H9 (cell line): Measurements from ENCODE around the gene SMYD1. TPM values are rescaled to one million over a fixed set of nuclear protein-coding genes. Genes with fewer than 3 reads are reported as not detected.

Source experiments
- DNase-seq: peaks from one replicate; pipeline ENCODE4 v3.0.0-alpha.2; 2017
- H2AFZ ChIP-seq: one replicate; pipeline ENCODE4 v1.6.1; 2013; ENCODE audit warnings: mild to moderate bottlenecking, low read length, control low read depth, moderate library complexity
- H2AK5ac ChIP-seq: 2 replicates; pipeline ENCODE4 v1.6.1; 2013; ENCODE audit warnings: low read length, control low read depth, mixed read lengths; ENCODE audit not compliant: insufficient read length
- H2BK120ac ChIP-seq: one replicate; pipeline ENCODE4 v1.6.1; 2013; ENCODE audit warnings: low read depth, mild to moderate bottlenecking, low read length, control low read depth, inconsistent platforms; ENCODE audit not compliant: poor library complexity, severe bottlenecking
- H2BK12ac ChIP-seq: 2 replicates; pipeline ENCODE4 v1.6.1; 2013; ENCODE audit warnings: low read length, control low read depth, mixed read lengths, low read depth; ENCODE audit not compliant: insufficient read length
- H2BK15ac ChIP-seq: 2 replicates; pipeline ENCODE4 v1.6.1; 2013; ENCODE audit warnings: low read depth, low read length, control low read depth
- H2BK20ac ChIP-seq: one replicate; pipeline ENCODE4 v1.6.1; 2013; ENCODE audit warnings: low read depth, mild to moderate bottlenecking, low read length, control low read depth, inconsistent platforms; ENCODE audit not compliant: poor library complexity, severe bottlenecking
- H2BK5ac ChIP-seq: 2 replicates; pipeline ENCODE4 v1.6.1; 2013; ENCODE audit warnings: low read length, control low read depth, mixed read lengths; ENCODE audit not compliant: insufficient read length
- H3K14ac ChIP-seq: 2 replicates; pipeline ENCODE4 v1.6.1; 2013; ENCODE audit warnings: low read length, control low read depth; ENCODE audit not compliant: insufficient read depth
- H3K18ac ChIP-seq: 2 replicates; pipeline ENCODE4 v1.6.1; 2013; ENCODE audit warnings: low read depth, mild to moderate bottlenecking, mixed read lengths, low read length, control low read depth; ENCODE audit not compliant: insufficient read length
- H3K23ac ChIP-seq: 2 replicates; pipeline ENCODE4 v1.6.1; 2013; ENCODE audit warnings: low read length, control low read depth, mixed read lengths, low read depth; ENCODE audit not compliant: insufficient read length
- H3K23me2 ChIP-seq: 2 replicates; pipeline ENCODE4 v1.6.1; 2013; ENCODE audit warnings: low read depth, mild to moderate bottlenecking, mixed read lengths, low read length, control low read depth; ENCODE audit not compliant: insufficient read length, poor library complexity, severe bottlenecking
- H3K27ac ChIP-seq: 2 replicates; pipeline ENCODE4 v1.5.1; 2013; ENCODE audit warnings: low read length, control low read depth, mixed read lengths, low read depth; ENCODE audit not compliant: insufficient read length
- H3K27me3 ChIP-seq: 2 replicates; pipeline ENCODE4 v1.6.1; 2013; ENCODE audit warnings: low read length, control low read depth, inconsistent platforms; ENCODE audit not compliant: insufficient read depth
- H3K4ac ChIP-seq: 2 replicates; pipeline ENCODE4 v1.6.1; 2013; ENCODE audit warnings: low read depth, mild to moderate bottlenecking, control low read depth, inconsistent platforms, low read length, moderate library complexity
- H3K4me1 ChIP-seq: 2 replicates; pipeline ENCODE4 v1.6.1; 2013; ENCODE audit warnings: low read length, control low read depth, inconsistent platforms; ENCODE audit not compliant: insufficient read depth
- H3K4me2 ChIP-seq: 2 replicates; pipeline ENCODE4 v1.6.1; 2013; ENCODE audit warnings: low read length, control low read depth, mixed read lengths; ENCODE audit not compliant: insufficient read length, insufficient read depth
- H3K56ac ChIP-seq: 2 replicates; pipeline ENCODE4 v1.6.1; 2013; ENCODE audit warnings: low read depth, mild to moderate bottlenecking, mixed read lengths, low read length, control low read depth; ENCODE audit not compliant: insufficient read length
- H3K79me1 ChIP-seq: 2 replicates; pipeline ENCODE4 v1.6.1; 2013; ENCODE audit warnings: low read depth, mild to moderate bottlenecking, moderate library complexity, low read length, control low read depth, inconsistent platforms; ENCODE audit not compliant: insufficient read depth, poor library complexity, severe bottlenecking
- H3K79me2 ChIP-seq: 2 replicates; pipeline ENCODE4 v1.6.1; 2013; ENCODE audit warnings: low read length, control low read depth, inconsistent platforms; ENCODE audit not compliant: insufficient read depth
- H3K9ac ChIP-seq: 2 replicates; pipeline ENCODE4 v1.6.1; 2013; ENCODE audit warnings: low read length, control low read depth, mixed read lengths; ENCODE audit not compliant: insufficient read length; ENCODE audit errors: extremely low read depth
- H3K9me3 ChIP-seq: one replicate; pipeline ENCODE4 v1.6.1; 2013; ENCODE audit warnings: low read depth, low read length, inconsistent platforms; ENCODE audit not compliant: control insufficient read depth
- H3T11ph ChIP-seq: one replicate; pipeline ENCODE4 v1.6.1; 2013; ENCODE audit warnings: mild to moderate bottlenecking, low read length, control low read depth, inconsistent platforms
- H4K20me1 ChIP-seq: one replicate; pipeline ENCODE4 v1.6.1; 2013; ENCODE audit not compliant: control insufficient read depth, insufficient read length, insufficient read depth
- H4K5ac ChIP-seq: 2 replicates; pipeline ENCODE4 v1.6.1; 2013; ENCODE audit warnings: low read depth, mild to moderate bottlenecking, mixed read lengths, low read length, control low read depth; ENCODE audit not compliant: insufficient read length
- H4K8ac ChIP-seq: replicated peaks from 2 replicates; pipeline ENCODE4 v1.6.1; 2013; ENCODE audit warnings: low read length, control low read depth, mixed read lengths, low read depth; ENCODE audit not compliant: insufficient read length
- H4K91ac ChIP-seq: 2 replicates; pipeline ENCODE4 v1.6.1; 2013; ENCODE audit warnings: low read depth, mild to moderate bottlenecking, moderate library complexity, mixed read lengths, low read length, control low read depth; ENCODE audit not compliant: insufficient read length
- H3K27ac Mint-ChIP-seq, 3 experiments: 2 replicates in 2 of 3; 3 replicates in 1 of 3; pipeline ENCODE4 v1.8.0; 2020 to 2021; ENCODE audit warnings: mixed read lengths in 3 of 3, mild to moderate bottlenecking in 1 of 3, moderate library complexity in 1 of 3
- H3K27me3 Mint-ChIP-seq: 2 replicates; pipeline ENCODE4 v1.8.0; 2021; ENCODE audit warnings: low read depth, mild to moderate bottlenecking, moderate library complexity, mixed read lengths
- H3K36me3 Mint-ChIP-seq, 3 experiments: 2 replicates in 2 of 3; 3 replicates in 1 of 3; pipeline ENCODE4 v1.8.0; 2020 to 2021; ENCODE audit warnings: low read depth in 3 of 3, mixed read lengths in 3 of 3; ENCODE audit not compliant: insufficient read depth in 1 of 3
- H3K4me1 Mint-ChIP-seq, 2 experiments: 2 replicates each; pipeline ENCODE4 v1.8.0; 2020; ENCODE audit warnings: mixed read lengths in 2 of 2
- H3K4me3 Mint-ChIP-seq, 2 experiments: 2 replicates in 1 of 2; 3 replicates in 1 of 2; pipeline ENCODE4 v1.8.0; 2020 to 2021; ENCODE audit warnings: mild to moderate bottlenecking in 2 of 2, mixed read lengths in 2 of 2, moderate library complexity in 1 of 2
- H3K9me3 Mint-ChIP-seq, 2 experiments: 2 replicates in 1 of 2; 3 replicates in 1 of 2; pipeline ENCODE4 v1.8.0; 2020; ENCODE audit warnings: mild to moderate bottlenecking in 2 of 2, mixed read lengths in 2 of 2, moderate library complexity in 1 of 2
- WGBS: extraction: QIAGEN DNeasy Blood & Tissue Kit; methylation state at CpG from one replicate; pipeline ENCODE4 v1.1.7; 2013; ENCODE audit warnings: missing lambda C conversion rate, low lambda C conversion rate, mixed read lengths; ENCODE audit not compliant: insufficient read length; ENCODE audit errors: extremely low coverage; 5-methylcytosine and 5-hydroxymethylcytosine counted together
- total RNA-seq: library from RNA; stranded (reverse); gene quantifications from 2 replicates; pipeline ENCODE4 v1.2.1, GENCODE V29; 2021
- TF ChIP-seq, protein P1 (sequence below): fragments of 200-600 bp; sonication (generic); conservative IDR thresholded peaks from 3 replicates; pipeline ENCODE4 v1.8.0; 2021; ENCODE audit warnings: antibody characterized with exemption, mild to moderate bottlenecking

Gene SMYD1
- total RNA-seq, 1 experiment from 2014 or later: not detected

DNA sequence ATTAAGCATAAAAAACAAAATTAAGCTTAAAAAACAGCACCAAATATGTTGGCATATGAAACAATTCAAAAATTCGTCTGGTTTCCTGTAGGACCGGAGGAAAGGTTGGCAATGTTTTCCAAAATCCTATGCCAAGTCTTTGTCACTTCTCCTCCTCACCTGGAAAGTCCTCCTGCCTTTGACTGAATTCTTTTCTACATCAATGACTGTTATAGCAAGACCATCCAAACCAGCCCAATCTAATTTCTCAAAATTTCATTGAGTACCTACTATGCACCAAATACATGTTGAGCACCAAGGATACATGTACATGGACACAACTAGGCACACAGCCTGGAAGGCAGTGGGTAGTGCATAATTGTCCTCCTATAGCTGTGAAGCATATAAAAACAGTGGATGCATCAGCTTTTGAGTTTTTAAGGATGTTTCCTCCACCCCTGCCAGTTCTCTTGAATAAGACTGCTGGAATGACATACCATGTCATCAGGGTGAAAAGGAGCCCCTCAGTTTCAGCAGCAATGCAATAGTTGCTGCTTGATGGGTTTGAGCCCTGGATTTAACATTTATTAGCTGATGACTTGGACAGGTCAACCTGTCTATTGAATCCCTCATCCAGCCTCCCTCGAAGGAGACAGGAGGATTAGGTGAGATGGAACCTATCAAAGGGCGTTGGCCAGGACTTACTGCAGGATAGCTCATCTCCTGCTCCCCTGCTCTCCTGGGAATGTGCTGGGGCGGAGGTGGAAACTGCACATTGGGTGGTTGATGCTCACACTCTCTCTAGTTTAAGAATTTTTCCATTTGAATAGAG is 55.7 kb downstream of the SMYD1 start:
- no peak overlapping the region for H3K56ac ChIP-seq
- no peak overlapping the region for H3K27ac ChIP-seq
- no peak overlapping the region for H2BK15ac ChIP-seq
- H3K18ac ChIP-seq: no peak overlapping the region
- H3T11ph ChIP-seq: no peak overlapping the region
- H3K79me2 ChIP-seq: no peaks in the 10 kb centered on the region
- H3K23ac ChIP-seq: no peak overlapping the region
- H4K91ac ChIP-seq: no peak overlapping the region
- no peak overlapping the region for H2BK20ac ChIP-seq
- H3K14ac ChIP-seq: no peak overlapping the region
- no peak overlapping the region for H2BK5ac ChIP-seq
- no peak overlapping the region for H4K8ac ChIP-seq
- H3K79me1 ChIP-seq: no peaks in the 10 kb centered on the region
- H3K9ac ChIP-seq: no peak overlapping the region
- no peak overlapping the region for H2AK5ac ChIP-seq
- peaks cover 12% of the 10 kb centered on the region for H3K27me3 Mint-ChIP-seq
- no peaks in the 10 kb centered on the region for H3K27me3 ChIP-seq
- no peak overlapping the region for H2BK120ac ChIP-seq
- H3K9me3 ChIP-seq: no peaks in the 10 kb centered on the region
- 0 out of 4 replicates have a peak, but pooled peaks cover 0 to 2% of the 10 kb centered on the region in 2 experiments for H3K4me1 Mint-ChIP-seq
- H3K36me3 Mint-ChIP-seq: no peaks in the 10 kb centered on the region
- H2AFZ ChIP-seq: no peak overlapping the region
- no peaks in the 10 kb centered on the region for H3K4me1 ChIP-seq
- H2BK12ac ChIP-seq: no peak overlapping the region
- TF ChIP-seq, protein P1, sequence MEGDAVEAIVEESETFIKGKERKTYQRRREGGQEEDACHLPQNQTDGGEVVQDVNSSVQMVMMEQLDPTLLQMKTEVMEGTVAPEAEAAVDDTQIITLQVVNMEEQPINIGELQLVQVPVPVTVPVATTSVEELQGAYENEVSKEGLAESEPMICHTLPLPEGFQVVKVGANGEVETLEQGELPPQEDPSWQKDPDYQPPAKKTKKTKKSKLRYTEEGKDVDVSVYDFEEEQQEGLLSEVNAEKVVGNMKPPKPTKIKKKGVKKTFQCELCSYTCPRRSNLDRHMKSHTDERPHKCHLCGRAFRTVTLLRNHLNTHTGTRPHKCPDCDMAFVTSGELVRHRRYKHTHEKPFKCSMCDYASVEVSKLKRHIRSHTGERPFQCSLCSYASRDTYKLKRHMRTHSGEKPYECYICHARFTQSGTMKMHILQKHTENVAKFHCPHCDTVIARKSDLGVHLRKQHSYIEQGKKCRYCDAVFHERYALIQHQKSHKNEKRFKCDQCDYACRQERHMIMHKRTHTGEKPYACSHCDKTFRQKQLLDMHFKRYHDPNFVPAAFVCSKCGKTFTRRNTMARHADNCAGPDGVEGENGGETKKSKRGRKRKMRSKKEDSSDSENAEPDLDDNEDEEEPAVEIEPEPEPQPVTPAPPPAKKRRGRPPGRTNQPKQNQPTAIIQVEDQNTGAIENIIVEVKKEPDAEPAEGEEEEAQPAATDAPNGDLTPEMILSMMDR: no peak
- WGBS: no CpG with 5 or more reads among the region's 5 CpGs
- H3K4me3 Mint-ChIP-seq: no peak overlapping the region
- no peak overlapping the region for H3K27ac Mint-ChIP-seq
- no peak for DNase-seq
- no peak overlapping the region for H3K4ac ChIP-seq
- no peaks in the 10 kb centered on the region for H3K9me3 Mint-ChIP-seq
- no peak overlapping the region for H3K4me2 ChIP-seq
- H4K20me1 ChIP-seq: no peaks in the 10 kb centered on the region
- H3K23me2 ChIP-seq: no peaks in the 10 kb centered on the region
- no peak overlapping the region for H4K5ac ChIP-seq
